Cardiac fibroblast (primary cell): ENCODE measurements around the gene KIAA0513.
"Not testable (repeated sequence)": the region's sequence is repeated elsewhere in the genome, so short reads cannot be mapped to it uniquely, and the experiment has no call there.

Source experiments
- DNase-seq, 2 donors: peaks; one replicate each; pipeline versions ENCODE4 v3.0.0 to v3.0.0-alpha.2; 2010; ENCODE audit warnings: low read depth in 2 of 2
- H3K4me3 ChIP-seq, 2 donors: replicated peaks in 1 of 2; 1 replicate in 1 of 2; 2 replicates in 1 of 2; pipeline ENCODE4 v1.5.1; 2011; ENCODE audit warnings: low read depth in 2 of 2, low read length in 2 of 2, mild to moderate bottlenecking in 2 of 2, moderate library complexity in 1 of 2
- TF ChIP-seq, protein P1 (sequence below): IDR thresholded peaks from one replicate; pipeline ENCODE4 v1.5.1; 2011; ENCODE audit warnings: low read depth, mild to moderate bottlenecking, low read length, inconsistent platforms

KIAA0513 gene

DNA sequence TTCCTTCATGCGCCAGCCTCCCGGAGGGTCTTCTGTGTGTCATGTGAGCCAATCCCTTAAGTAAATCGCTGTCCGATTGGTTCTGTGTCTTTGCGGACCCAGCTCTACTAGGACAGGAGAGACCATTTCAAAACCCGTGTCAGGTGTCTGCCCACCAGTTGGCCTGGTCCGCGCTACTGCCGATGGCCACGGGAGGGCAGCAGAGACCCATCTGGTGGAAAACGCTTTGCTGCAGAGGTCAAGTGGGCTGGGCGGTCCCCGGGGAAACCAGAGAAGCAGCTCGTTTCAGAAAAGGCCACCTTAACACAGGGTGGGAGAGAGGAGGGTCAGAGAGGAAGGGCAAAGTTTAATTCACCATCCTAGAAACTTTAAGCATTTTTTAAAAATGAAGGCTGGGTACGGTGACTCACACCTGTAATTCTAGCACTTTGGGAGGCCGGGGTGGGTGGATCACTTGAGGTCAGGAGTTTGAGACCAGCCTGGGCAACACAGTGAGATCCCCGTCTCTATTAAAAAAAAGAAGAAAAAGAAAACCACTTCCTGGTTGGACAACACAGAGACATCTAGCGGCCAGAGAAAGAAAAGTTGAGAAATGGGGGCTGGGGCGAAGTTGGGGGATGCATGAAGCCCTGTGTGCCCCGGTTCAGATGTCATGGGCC is 87.4 kb downstream of the KIAA0513 start:
- no peak overlapping the region for H3K4me3 ChIP-seq
- TF ChIP-seq, protein P1, sequence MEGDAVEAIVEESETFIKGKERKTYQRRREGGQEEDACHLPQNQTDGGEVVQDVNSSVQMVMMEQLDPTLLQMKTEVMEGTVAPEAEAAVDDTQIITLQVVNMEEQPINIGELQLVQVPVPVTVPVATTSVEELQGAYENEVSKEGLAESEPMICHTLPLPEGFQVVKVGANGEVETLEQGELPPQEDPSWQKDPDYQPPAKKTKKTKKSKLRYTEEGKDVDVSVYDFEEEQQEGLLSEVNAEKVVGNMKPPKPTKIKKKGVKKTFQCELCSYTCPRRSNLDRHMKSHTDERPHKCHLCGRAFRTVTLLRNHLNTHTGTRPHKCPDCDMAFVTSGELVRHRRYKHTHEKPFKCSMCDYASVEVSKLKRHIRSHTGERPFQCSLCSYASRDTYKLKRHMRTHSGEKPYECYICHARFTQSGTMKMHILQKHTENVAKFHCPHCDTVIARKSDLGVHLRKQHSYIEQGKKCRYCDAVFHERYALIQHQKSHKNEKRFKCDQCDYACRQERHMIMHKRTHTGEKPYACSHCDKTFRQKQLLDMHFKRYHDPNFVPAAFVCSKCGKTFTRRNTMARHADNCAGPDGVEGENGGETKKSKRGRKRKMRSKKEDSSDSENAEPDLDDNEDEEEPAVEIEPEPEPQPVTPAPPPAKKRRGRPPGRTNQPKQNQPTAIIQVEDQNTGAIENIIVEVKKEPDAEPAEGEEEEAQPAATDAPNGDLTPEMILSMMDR, result peak; percentile 100
- DNase-seq, result peak; percentile 85 to 88

DNA sequence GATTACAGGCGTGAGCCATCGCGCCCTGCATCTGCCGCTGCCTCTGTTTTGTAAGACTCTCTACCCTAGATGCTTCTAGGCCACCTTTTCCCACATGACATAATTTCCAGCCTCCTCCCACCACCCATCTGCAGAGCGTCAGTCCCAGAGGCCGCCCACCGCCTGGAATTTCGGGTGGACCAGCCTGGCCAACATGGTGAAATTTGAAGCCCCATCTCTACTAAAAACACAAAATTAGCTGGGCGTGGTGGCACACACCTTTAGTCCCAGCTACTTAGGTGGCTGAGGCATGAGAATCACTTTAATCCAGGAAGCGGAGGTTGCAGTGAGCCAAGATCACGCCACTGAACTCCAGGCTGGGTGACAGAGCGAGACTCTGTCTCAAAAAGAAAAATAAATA is 89.8 kb downstream of the KIAA0513 start:
- H3K4me3 ChIP-seq, result no peak overlapping the region
- TF ChIP-seq, protein P1, result no peak
- DNase-seq, result no peak

DNA sequence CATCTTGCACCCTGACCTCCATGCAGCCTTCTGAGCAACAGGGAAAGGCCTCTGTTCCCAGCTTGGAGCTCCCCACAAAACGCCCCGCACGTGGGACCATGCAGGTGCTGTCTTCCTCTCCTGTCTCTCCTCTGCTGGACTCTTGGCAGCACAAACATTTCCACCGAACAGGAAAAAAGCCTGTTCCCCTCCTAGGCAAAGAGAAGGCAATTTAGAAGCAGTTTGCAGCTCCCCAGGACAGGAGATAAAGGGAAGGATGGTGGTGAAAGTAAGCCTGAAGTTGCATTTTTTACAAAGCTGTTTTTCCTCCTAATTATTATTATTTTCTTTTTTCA is 92.4 kb downstream of the KIAA0513 start:
- TF ChIP-seq, protein P1, result no peak
- H3K4me3 ChIP-seq, result no peak overlapping the region
- DNase-seq, result no peak

DNA sequence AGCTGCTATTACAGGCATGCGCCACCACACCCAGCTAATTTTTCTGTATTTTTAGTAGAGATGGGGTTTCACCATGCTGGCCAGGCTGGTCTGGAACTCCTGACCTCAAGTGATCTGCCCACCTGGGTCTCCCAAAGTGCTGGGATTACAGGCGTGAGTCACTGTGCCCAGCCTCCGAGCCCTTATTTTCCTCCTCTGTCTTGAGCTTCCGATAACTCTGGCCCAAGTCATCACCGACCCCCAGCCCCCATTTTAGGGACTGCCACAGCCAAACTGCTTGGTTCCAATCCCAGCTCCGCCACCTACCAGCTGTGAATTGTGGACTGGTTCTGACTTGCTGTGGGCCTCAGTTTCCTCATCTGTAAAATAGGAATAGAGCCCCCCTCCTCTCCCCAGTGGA is 95.8 kb downstream of the KIAA0513 start:
- H3K4me3 ChIP-seq, result peak overlapping the region in 1 of 2 donors; percentile 26
- DNase-seq, result not testable (repeated sequence)

DNA sequence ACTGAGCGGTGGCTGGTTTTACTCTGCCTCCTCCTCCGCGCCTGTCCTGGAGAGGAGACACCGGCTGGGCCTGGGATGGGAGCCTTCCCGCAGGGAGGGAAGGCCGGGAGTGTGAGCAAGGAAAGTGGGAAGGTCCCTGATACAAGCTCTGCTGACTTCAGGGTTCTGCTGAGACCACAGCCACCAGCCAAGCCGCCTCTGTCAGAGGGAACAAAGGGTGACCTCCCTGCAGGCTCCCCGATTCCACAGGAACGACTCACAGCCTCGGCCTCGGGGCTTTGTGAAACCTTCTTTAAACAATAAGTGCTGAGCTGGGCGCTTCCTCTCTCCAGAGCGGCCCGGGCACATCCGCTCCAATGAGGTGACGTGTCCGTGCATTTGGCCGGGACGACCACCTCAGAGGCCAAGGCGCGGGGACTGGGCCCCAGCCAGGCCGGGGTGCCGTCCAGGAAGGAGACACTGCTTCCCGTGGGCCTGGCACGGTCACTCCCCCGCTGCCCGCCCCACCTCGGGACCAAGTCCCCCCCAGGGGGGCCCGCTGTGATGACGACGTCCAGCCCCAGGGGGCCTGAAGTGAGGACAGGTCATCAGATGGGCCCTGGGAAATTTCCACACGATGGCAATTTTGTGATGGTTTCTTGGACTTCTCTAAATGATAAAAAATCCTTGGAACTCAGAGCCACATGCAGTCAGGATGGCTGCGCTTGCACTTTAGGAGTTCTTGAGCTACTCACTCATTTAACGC is 96.5 kb downstream of the KIAA0513 start:
- TF ChIP-seq, protein P1, result no peak
- peak overlapping the region in 1 of 2 donors; percentile 26 for H3K4me3 ChIP-seq

DNA sequence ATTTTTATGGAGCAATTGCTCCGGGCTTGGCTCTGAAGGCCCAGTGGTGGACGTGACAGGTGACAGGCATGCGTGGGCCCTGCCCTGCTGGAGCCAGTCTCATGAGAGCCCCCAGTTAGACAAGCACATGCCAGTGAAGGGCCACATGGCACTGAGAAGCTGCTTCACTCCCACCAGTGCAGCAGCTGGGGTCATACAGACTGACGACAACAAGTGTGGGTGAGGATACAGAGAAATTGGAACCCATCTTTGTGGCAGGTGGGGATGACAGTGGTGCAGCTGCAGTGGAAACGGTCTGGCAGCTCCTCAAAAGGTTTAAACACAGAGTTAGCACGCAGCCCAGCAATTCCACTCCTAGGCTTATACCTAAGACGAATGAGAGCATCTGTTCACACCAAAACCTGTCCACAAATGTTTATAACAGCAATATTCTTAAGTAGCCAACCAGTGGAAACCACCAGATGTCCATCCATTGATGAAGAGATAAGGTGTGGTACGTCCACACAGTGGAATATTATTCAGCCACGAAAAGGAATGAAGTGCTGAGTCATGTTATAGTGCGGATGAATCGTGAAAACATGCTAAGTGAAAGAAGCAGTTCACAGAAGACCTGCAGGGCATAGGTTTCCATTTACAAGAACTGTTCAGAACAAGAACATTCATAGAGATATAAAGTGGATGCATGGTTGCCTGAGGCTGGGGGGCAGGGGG is 97.2 kb downstream of the KIAA0513 start:
- TF ChIP-seq, protein P1, result no peak
- no peak overlapping the region for H3K4me3 ChIP-seq
- peak in 1 of 2 donors; percentile 37 for DNase-seq

More for the DNA sequence above, 96.5 kb downstream of the KIAA0513 start:
- peak; percentile 87 to 91 for DNase-seq
